Measurements from ENCODE around the gene MAPKAPK5.
A peak's percentile ranks its signal among the peaks of the same experiment; 100 is the strongest.

MAPKAPK5 gene

GRCh38 chr12:111841750-111842555 is at the start of gene MAPKAPK5:
Gene MAPKAPK5 (plus strand): TSS chr12:111842228. CDS start chr12:111842734, 506 bp downstream.
- H3K27ac ChIP-seq (ENCODE audit: low read length): no peak within 1 kb of the TSS
- H3K4me1 ChIP-seq (ENCODE audit: control insufficient read depth, insufficient read depth, low read length): no peaks in the 10 kb centered on the region
- H3K36me3 ChIP-seq (ENCODE audit: control insufficient read depth, insufficient read depth, low read length): no peaks in the 10 kb centered on the region
- peak within 1 kb of the TSS; percentile 97 for H3K4me3 ChIP-seq (ENCODE audit: low read length)
- no CpG with 5 or more reads among the region's 84 CpGs for WGBS (ENCODE audit: insufficient coverage, insufficient read length)
- DNase-seq (ENCODE audit: low read depth, low spot score): peak; percentile 82
- H3K9me3 ChIP-seq (ENCODE audit: control insufficient read depth, insufficient read depth, low read length): no peaks in the 10 kb centered on the region
- no peaks in the 10 kb centered on the region for H3K27me3 ChIP-seq (ENCODE audit: control insufficient read depth, insufficient read depth, low read length)

GRCh38 chr12:111792856-111793235 is 49.2 kb upstream of the MAPKAPK5 start:
- WGBS (ENCODE audit: insufficient coverage, insufficient read length): no CpG with 5 or more reads among the region's 3 CpGs
- Histone ChIP-seq H3K9me3 (ENCODE audit: control insufficient read depth, insufficient read depth, low read length) (no peaks in the 10 kb centered on the region), H3K4me3 (ENCODE audit: low read length) (no peak overlapping the region), H3K36me3 (ENCODE audit: control insufficient read depth, insufficient read depth, low read length) (peaks cover 23% of the 10 kb centered on the region), H3K4me1 (ENCODE audit: control insufficient read depth, insufficient read depth, low read length) (no peaks in the 10 kb centered on the region; the same call in 1 of the 2 replicates), H3K27me3 (ENCODE audit: control insufficient read depth, insufficient read depth, low read length) (no peaks in the 10 kb centered on the region), H3K27ac (ENCODE audit: low read length) (no peak overlapping the region)
- DNase-seq (ENCODE audit: low read depth, low spot score): no peak

DNA sequence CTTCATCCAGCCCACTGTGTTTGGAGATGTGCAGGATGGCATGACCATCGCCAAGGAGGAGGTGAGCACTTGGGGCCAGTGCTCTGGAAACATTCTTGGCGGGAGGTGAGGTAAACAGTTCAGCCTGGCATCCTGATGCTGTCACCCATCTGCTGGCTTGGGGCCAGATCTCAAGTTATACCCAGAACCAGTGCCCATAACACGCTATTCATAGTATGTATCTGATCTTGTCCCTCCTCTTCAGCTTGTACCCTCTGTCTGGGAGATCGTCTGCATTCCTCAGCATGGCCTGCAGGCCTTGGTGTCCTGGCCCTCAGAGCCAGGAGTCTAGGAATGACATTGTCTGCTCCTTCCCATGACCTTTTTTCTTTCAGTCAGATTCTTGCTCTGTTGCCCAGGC is 43.8 kb upstream of the MAPKAPK5 start:
- no peaks in the 10 kb centered on the region for H3K9me3 ChIP-seq (ENCODE audit: control insufficient read depth, insufficient read depth, low read length)
- H3K4me1 ChIP-seq (ENCODE audit: control insufficient read depth, insufficient read depth, low read length): no peaks in the 10 kb centered on the region; the same call in 1 of the 2 replicates
- no peak overlapping the region for H3K4me3 ChIP-seq (ENCODE audit: low read length)
- no peak for DNase-seq (ENCODE audit: low read depth, low spot score)
- no peak overlapping the region for H3K27ac ChIP-seq (ENCODE audit: low read length)
- no peaks in the 10 kb centered on the region for H3K27me3 ChIP-seq (ENCODE audit: control insufficient read depth, insufficient read depth, low read length)
- peaks cover 10% of the 10 kb centered on the region for H3K36me3 ChIP-seq (ENCODE audit: control insufficient read depth, insufficient read depth, low read length)
- WGBS (ENCODE audit: insufficient coverage, insufficient read length): no CpG with 5 or more reads among the region's 4 CpGs

DNA sequence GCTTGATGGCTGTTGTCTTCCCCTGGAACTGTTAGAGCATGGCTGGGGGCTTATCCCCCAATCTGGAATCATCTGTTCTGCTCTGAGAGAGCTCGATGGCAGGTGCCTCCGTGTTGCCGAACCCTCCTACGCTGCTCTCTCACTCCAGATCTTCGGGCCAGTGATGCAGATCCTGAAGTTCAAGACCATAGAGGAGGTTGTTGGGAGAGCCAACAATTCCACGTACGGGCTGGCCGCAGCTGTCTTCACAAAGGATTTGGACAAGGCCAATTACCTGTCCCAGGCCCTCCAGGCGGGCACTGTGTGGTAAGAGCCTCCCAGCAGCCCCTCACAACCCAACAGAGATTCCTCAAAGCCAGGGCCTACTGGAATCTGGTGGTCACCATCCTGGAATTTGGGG is 42.3 kb upstream of the MAPKAPK5 start:
- no CpG with 5 or more reads among the region's 9 CpGs for WGBS (ENCODE audit: insufficient coverage, insufficient read length)

DNA sequence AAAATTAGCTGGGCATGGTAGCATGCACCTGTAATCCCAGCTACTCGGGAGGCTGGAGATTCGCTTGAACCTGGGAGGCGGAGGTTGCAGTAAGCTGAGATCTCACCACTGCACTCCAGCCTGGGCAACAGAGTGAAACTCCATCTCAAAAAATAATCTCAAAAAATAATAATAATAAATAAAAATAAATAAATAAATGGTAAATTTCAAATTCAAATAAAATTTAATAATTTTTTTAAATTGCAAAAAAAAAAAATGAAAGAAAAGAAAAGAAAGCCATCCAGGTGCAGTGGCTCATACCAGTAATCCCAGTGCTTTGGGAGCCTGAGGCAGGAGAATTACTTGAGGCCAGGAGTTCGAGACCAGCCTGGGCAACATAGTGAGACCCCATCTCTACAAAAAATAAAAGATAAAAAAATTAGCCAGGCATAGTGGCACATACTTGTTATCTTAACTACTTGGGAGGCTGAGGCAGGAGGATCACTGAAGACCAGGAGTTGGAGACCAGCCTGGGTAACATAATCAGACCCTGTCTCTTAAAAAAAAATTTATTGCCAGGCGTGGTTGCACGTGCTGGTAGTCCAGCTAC is 38.9 kb upstream of the MAPKAPK5 start:
- no peaks in the 10 kb centered on the region for H3K9me3 ChIP-seq (ENCODE audit: control insufficient read depth, insufficient read depth, low read length)
- H3K4me3 ChIP-seq (ENCODE audit: low read length): no peak overlapping the region
- no peak for DNase-seq (ENCODE audit: low read depth, low spot score)
- WGBS (ENCODE audit: insufficient coverage, insufficient read length): no CpG with 5 or more reads among the region's 6 CpGs
- H3K27me3 ChIP-seq (ENCODE audit: control insufficient read depth, insufficient read depth, low read length): no peaks in the 10 kb centered on the region
- no peaks in the 10 kb centered on the region for H3K4me1 ChIP-seq (ENCODE audit: control insufficient read depth, insufficient read depth, low read length)
- peaks cover 6% of the 10 kb centered on the region for H3K36me3 ChIP-seq (ENCODE audit: control insufficient read depth, insufficient read depth, low read length)
- H3K27ac ChIP-seq (ENCODE audit: low read length): no peak overlapping the region

More for the DNA sequence above, 42.3 kb upstream of the MAPKAPK5 start:
- Histone ChIP-seq H3K4me3 (ENCODE audit: low read length) (no peak overlapping the region), H3K36me3 (ENCODE audit: control insufficient read depth, insufficient read depth, low read length) (peaks cover 10% of the 10 kb centered on the region), H3K4me1 (ENCODE audit: control insufficient read depth, insufficient read depth, low read length) (no peaks in the 10 kb centered on the region; the same call in 1 of the 2 replicates), H3K27me3 (ENCODE audit: control insufficient read depth, insufficient read depth, low read length) (no peaks in the 10 kb centered on the region), H3K27ac (ENCODE audit: low read length) (no peak overlapping the region), H3K9me3 (ENCODE audit: control insufficient read depth, insufficient read depth, low read length) (no peaks in the 10 kb centered on the region)
- no peak for DNase-seq (ENCODE audit: low read depth, low spot score)

GRCh38 chr12:111803851-111804250 is 38.2 kb upstream of the MAPKAPK5 start:
- no CpG with 5 or more reads among the region's 8 CpGs for WGBS (ENCODE audit: insufficient coverage, insufficient read length)
- Histone ChIP-seq H3K9me3 (ENCODE audit: control insufficient read depth, insufficient read depth, low read length) (no peaks in the 10 kb centered on the region), H3K4me1 (ENCODE audit: control insufficient read depth, insufficient read depth, low read length) (no peaks in the 10 kb centered on the region), H3K4me3 (ENCODE audit: low read length) (no peak overlapping the region), H3K36me3 (ENCODE audit: control insufficient read depth, insufficient read depth, low read length) (peaks cover 3% of the 10 kb centered on the region; the same call in 1 of the 2 replicates), H3K27me3 (ENCODE audit: control insufficient read depth, insufficient read depth, low read length) (no peaks in the 10 kb centered on the region), H3K27ac (ENCODE audit: low read length) (no peak overlapping the region)
- no peak for DNase-seq (ENCODE audit: low read depth, low spot score)

DNA sequence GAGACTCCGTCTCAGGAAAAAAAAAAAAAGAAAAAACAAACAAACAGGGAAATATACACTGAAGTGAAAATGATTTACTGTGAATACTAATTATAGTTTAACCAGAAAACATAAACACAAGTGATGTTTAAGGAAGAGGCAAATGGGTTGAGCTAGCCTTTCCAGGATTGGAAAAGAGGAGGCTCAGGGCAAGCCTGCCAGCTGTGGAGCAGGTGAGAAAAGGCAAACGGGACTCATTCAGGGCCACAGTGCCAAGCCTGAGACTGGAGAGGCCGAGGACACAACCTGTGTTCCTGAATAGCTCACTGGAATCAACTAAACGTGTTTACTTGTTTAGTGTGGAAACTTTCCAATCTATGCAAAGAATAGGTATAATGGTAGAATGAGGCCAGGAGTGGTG is 35.7 kb upstream of the MAPKAPK5 start:
- H3K36me3 ChIP-seq (ENCODE audit: control insufficient read depth, insufficient read depth, low read length): no peaks in the 10 kb centered on the region
- no peak for DNase-seq (ENCODE audit: low read depth, low spot score)
- H3K4me3 ChIP-seq (ENCODE audit: low read length): no peak overlapping the region
- WGBS (ENCODE audit: insufficient coverage, insufficient read length): no CpG with 5 or more reads among the region's 4 CpGs
- H3K9me3 ChIP-seq (ENCODE audit: control insufficient read depth, insufficient read depth, low read length): no peaks in the 10 kb centered on the region
- H3K27me3 ChIP-seq (ENCODE audit: control insufficient read depth, insufficient read depth, low read length): no peaks in the 10 kb centered on the region
- no peak overlapping the region for H3K27ac ChIP-seq (ENCODE audit: low read length)
- no peaks in the 10 kb centered on the region for H3K4me1 ChIP-seq (ENCODE audit: control insufficient read depth, insufficient read depth, low read length)

GRCh38 chr12:111807232-111807631 is 34.8 kb upstream of the MAPKAPK5 start:
- H3K36me3 ChIP-seq (ENCODE audit: control insufficient read depth, insufficient read depth, low read length): no peaks in the 10 kb centered on the region
- H3K27ac ChIP-seq (ENCODE audit: low read length): no peak overlapping the region
- DNase-seq (ENCODE audit: low read depth, low spot score): no peak
- H3K27me3 ChIP-seq (ENCODE audit: control insufficient read depth, insufficient read depth, low read length): no peaks in the 10 kb centered on the region
- no peaks in the 10 kb centered on the region for H3K4me1 ChIP-seq (ENCODE audit: control insufficient read depth, insufficient read depth, low read length)
- WGBS (ENCODE audit: insufficient coverage, insufficient read length): no CpG with 5 or more reads among the region's 7 CpGs
- no peak overlapping the region for H3K4me3 ChIP-seq (ENCODE audit: low read length)
- no peaks in the 10 kb centered on the region for H3K9me3 ChIP-seq (ENCODE audit: control insufficient read depth, insufficient read depth, low read length)

- no peaks in the 10 kb centered on the region for H3K4me1 ChIP-seq (ENCODE audit: control insufficient read depth, insufficient read depth, low read length)
- no peak overlapping the region for H3K27ac ChIP-seq (ENCODE audit: low read length)
- peak; percentile 78 for DNase-seq (ENCODE audit: low read depth, low spot score)
- WGBS (ENCODE audit: insufficient coverage, insufficient read length): no CpG with 5 or more reads among the region's 13 CpGs
- no peak overlapping the region for H3K4me3 ChIP-seq (ENCODE audit: low read length)
- H3K9me3 ChIP-seq (ENCODE audit: control insufficient read depth, insufficient read depth, low read length): no peaks in the 10 kb centered on the region
- no peaks in the 10 kb centered on the region for H3K27me3 ChIP-seq (ENCODE audit: control insufficient read depth, insufficient read depth, low read length)
- H3K36me3 ChIP-seq (ENCODE audit: control insufficient read depth, insufficient read depth, low read length): no peaks in the 10 kb centered on the region
Measured at GRCh38 chr12:111812881-111813741, 28.9 kb upstream of the MAPKAPK5 start.

DNA sequence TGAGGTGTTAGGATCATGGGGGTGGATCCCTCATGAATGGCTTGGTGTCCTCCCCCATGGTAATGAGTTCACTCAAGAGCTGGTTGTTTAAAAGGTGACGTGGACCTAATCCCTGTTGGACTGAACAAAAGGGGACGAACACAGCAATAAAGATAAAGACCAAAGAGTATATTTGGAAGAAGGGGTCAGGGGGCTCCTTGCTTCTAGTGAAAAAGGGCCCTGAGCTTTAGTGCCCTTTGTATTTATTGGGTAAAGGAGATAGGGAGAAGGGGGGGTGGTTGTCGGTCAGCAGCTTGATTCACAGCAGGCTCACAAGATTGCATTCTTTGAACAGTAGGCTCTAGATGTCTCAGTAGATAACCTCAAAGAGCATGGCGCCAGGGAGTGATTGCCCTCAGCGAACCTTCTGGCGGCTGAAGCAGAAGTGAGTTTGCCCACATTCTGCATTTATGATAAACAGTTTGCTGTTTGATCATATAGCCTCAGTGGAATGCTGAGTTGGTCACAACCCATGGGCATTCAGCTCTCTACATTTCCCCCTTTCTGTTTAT is 25.9 kb upstream of the MAPKAPK5 start:
- no peak for DNase-seq (ENCODE audit: low read depth, low spot score)
- no peak overlapping the region for H3K27ac ChIP-seq (ENCODE audit: low read length)
- WGBS (ENCODE audit: insufficient coverage, insufficient read length): no CpG with 5 or more reads among the region's 6 CpGs

More for the DNA sequence above, 25.9 kb upstream of the MAPKAPK5 start:
- Histone ChIP-seq H3K4me3 (ENCODE audit: low read length) (no peak overlapping the region), H3K27me3 (ENCODE audit: control insufficient read depth, insufficient read depth, low read length) (no peaks in the 10 kb centered on the region), H3K4me1 (ENCODE audit: control insufficient read depth, insufficient read depth, low read length) (no peaks in the 10 kb centered on the region), H3K9me3 (ENCODE audit: control insufficient read depth, insufficient read depth, low read length) (no peaks in the 10 kb centered on the region), H3K36me3 (ENCODE audit: control insufficient read depth, insufficient read depth, low read length) (no peaks in the 10 kb centered on the region)

All from iPS DF 6.9 (cell line).